ENCODE measurements around the gene PJA2. TPM values are rescaled to one million over a fixed set of nuclear protein-coding genes. Genes with fewer than 3 reads are reported as not detected.

Gene PJA2
- total RNA-seq, 4 donors from 2014 or later = 74.3 to 229 (median 135) TPM

GRCh38 chr5:109399092-109399759 is 10.5 kb downstream of the PJA2 start:
- TF ChIP-seq POLR2A (IDR thresholded peaks at IDR 0.05) = no peak
- TF ChIP-seq, protein P1, sequence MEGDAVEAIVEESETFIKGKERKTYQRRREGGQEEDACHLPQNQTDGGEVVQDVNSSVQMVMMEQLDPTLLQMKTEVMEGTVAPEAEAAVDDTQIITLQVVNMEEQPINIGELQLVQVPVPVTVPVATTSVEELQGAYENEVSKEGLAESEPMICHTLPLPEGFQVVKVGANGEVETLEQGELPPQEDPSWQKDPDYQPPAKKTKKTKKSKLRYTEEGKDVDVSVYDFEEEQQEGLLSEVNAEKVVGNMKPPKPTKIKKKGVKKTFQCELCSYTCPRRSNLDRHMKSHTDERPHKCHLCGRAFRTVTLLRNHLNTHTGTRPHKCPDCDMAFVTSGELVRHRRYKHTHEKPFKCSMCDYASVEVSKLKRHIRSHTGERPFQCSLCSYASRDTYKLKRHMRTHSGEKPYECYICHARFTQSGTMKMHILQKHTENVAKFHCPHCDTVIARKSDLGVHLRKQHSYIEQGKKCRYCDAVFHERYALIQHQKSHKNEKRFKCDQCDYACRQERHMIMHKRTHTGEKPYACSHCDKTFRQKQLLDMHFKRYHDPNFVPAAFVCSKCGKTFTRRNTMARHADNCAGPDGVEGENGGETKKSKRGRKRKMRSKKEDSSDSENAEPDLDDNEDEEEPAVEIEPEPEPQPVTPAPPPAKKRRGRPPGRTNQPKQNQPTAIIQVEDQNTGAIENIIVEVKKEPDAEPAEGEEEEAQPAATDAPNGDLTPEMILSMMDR (IDR thresholded peaks at IDR 0.05) = no peak
- H3K27me3 ChIP-seq = no peaks in the 10 kb centered on the region
- H3K36me3 ChIP-seq = no peaks in the 10 kb centered on the region
- H3K9me3 ChIP-seq = no peaks in the 10 kb centered on the region
- no peak overlapping the region for H3K27ac ChIP-seq
- peaks cover 3 to 11% of the 10 kb centered on the region in 2 donors for H3K4me1 ChIP-seq
- no peak overlapping the region for H3K4me3 ChIP-seq
- DNase-seq = no peak
- intact Hi-C loops (cut with DNase I; ENCODE audit: low total_unique reads) = no loop called here

DNA sequence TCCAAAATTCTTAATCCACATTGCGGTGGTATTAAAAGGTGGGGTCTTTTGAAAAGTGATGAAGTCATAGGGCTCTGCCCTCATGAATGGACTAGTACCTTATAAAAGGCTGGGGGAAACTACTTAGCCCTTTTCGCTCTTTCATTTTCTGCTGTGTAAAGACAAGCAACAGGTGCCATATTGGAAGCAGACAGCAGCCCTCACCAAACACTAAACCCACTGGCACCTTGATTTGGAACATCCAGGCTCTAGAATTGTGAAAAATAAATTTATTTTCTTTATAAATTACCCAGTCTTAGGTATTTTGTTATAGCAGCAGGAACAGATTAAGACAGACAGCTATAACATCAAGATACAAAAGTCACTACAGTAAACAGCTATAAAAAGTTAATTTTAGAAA is 12.8 kb downstream of the PJA2 start:
- Histone ChIP-seq H3K4me3 (no peak overlapping the region), H3K9me3 (no peaks in the 10 kb centered on the region), H3K27ac (no peak overlapping the region), H3K4me1 (peaks cover 3 to 7% of the 10 kb centered on the region in 2 donors), H3K36me3 (no peaks in the 10 kb centered on the region), H3K27me3 (no peaks in the 10 kb centered on the region)
- intact Hi-C loops (cut with DNase I; ENCODE audit: low total_unique reads) = no loop called here
- TF ChIP-seq POLR2A (IDR thresholded peaks at IDR 0.05) = no peak
- TF ChIP-seq, protein P1 (IDR thresholded peaks at IDR 0.05) = no peak
- DNase-seq = no peak

DNA sequence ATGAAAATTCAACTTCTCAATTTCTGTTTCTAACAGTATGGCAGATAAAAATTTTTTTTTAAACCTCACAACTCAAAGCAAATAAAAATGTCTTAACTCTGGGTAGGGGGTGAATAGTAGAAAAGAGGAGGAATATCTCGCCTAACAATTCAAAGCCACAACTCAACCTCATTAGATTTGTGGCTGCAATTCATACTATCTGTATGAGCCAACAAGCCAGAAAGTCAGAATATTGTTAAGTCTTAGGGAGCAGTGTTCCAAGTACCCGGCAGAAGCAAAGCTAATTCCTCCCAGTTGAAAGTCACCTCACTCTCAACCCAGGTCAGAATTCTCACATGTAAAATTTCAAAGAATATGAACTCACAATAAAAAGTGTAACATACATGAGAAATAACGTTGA is 15.0 kb downstream of the PJA2 start:
- no peak for TF ChIP-seq POLR2A (IDR thresholded peaks at IDR 0.05)
- TF ChIP-seq, protein P1 (IDR thresholded peaks at IDR 0.05) = no peak
- Histone ChIP-seq H3K4me3 (no peak overlapping the region), H3K4me1 (peaks cover 3 to 7% of the 10 kb centered on the region in 2 donors), H3K9me3 (no peaks in the 10 kb centered on the region), H3K27me3 (no peaks in the 10 kb centered on the region), H3K27ac (no peak overlapping the region), H3K36me3 (no peaks in the 10 kb centered on the region)
- intact Hi-C loops (cut with DNase I; ENCODE audit: low total_unique reads) = no loop called here
- DNase-seq = no peak

- intact Hi-C loops (cut with DNase I; ENCODE audit: low total_unique reads) = no loop called here
- Histone ChIP-seq H3K27ac (no peak overlapping the region), H3K4me1 (peaks cover 5 to 12% of the 10 kb centered on the region in 2 donors), H3K9me3 (no peaks in the 10 kb centered on the region), H3K4me3 (no peak overlapping the region), H3K27me3 (no peaks in the 10 kb centered on the region), H3K36me3 (no peaks in the 10 kb centered on the region)
- TF ChIP-seq POLR2A (IDR thresholded peaks at IDR 0.05) = no peak
- TF ChIP-seq, protein P1 (IDR thresholded peaks at IDR 0.05) = no peak
- no peak for DNase-seq
Measured at GRCh38 chr5:109390188-109390587, 19.6 kb downstream of the PJA2 start.

- TF ChIP-seq, protein P1 (IDR thresholded peaks at IDR 0.05) = no peak
- no peak for TF ChIP-seq POLR2A (IDR thresholded peaks at IDR 0.05)
- Histone ChIP-seq H3K27ac (no peak overlapping the region), H3K9me3 (no peaks in the 10 kb centered on the region), H3K36me3 (no peaks in the 10 kb centered on the region), H3K27me3 (no peaks in the 10 kb centered on the region), H3K4me3 (no peak overlapping the region), H3K4me1 (peaks cover 5% of the 10 kb centered on the region in 2 donors)
- DNase-seq = no peak
- intact Hi-C loops (cut with DNase I; ENCODE audit: low total_unique reads) = no loop called here
Measured at GRCh38 chr5:109388407-109388806, 21.4 kb downstream of the PJA2 start.
